Measurements from ENCODE around the gene FAM76A. TPM values are rescaled to one million over a fixed set of nuclear protein-coding genes. Genes with fewer than 3 reads are reported as not detected.

The FAM76A gene
- total and polyA plus RNA-seq, 9 donors = 6.0 to 20.3 (median 13.2) TPM

- Histone ChIP-seq H3K4me3 (no peak overlapping the region), H3K4me1 (ENCODE audit: insufficient read depth) (no peaks in the 10 kb centered on the region), H3K9me3 (no peaks in the 10 kb centered on the region), H3K36me3 (no peaks in the 10 kb centered on the region), H3K27ac (no peak overlapping the region), H3K27me3 (no peaks in the 10 kb centered on the region)
- intact Hi-C loops (cut with DNase I) = no loop called here
- no peak for TF ChIP-seq EP300 (IDR thresholded peaks at IDR 0.05)
- no peak for TF ChIP-seq CTCF (IDR thresholded peaks at IDR 0.05)
- no peak for TF ChIP-seq POLR2A (IDR thresholded peaks at IDR 0.05)
- 65 to 76% (median 67%) methylated on average over 1 of the region's 1 CpG for WGBS, 3 donors
- DNase-seq = peak in 2 of 5 donors; percentile 23 to 32
Measured at GRCh38 chr1:27755286-27755685, 29.5 kb downstream of the FAM76A start.

- Histone ChIP-seq H3K36me3 (no peaks in the 10 kb centered on the region), H3K4me1 (ENCODE audit: insufficient read depth) (no peaks in the 10 kb centered on the region), H3K27me3 (no peaks in the 10 kb centered on the region), H3K4me3 (no peak overlapping the region), H3K27ac (no peak overlapping the region), H3K9me3 (no peaks in the 10 kb centered on the region)
- WGBS, 3 donors = 61 to 74% (median 69%) methylated on average over 4 of the region's 4 CpGs
- no peak for DNase-seq
- TF ChIP-seq POLR2A (IDR thresholded peaks at IDR 0.05) = no peak
- TF ChIP-seq EP300 (IDR thresholded peaks at IDR 0.05) = no peak
- no peak for TF ChIP-seq CTCF (IDR thresholded peaks at IDR 0.05)
- intact Hi-C loops (cut with DNase I) = no loop called here
Measured at GRCh38 chr1:27755865-27756264, 30.1 kb downstream of the FAM76A start.

- H3K4me3 ChIP-seq = no peak overlapping the region
- TF ChIP-seq EP300 (IDR thresholded peaks at IDR 0.05) (no peak), CTCF (IDR thresholded peaks at IDR 0.05) (no peak), POLR2A (IDR thresholded peaks at IDR 0.05) (no peak)
- DNase-seq = no peak
- WGBS, 3 donors = 84 to 94% (median 84%) methylated on average over 2 of the region's 2 CpGs
- no peaks in the 10 kb centered on the region for H3K4me1 ChIP-seq (ENCODE audit: insufficient read depth)
- intact Hi-C loops (cut with DNase I) = no loop called here
- H3K36me3 ChIP-seq = no peaks in the 10 kb centered on the region
- H3K27me3 ChIP-seq = no peaks in the 10 kb centered on the region
- no peak overlapping the region for H3K27ac ChIP-seq
- H3K9me3 ChIP-seq = no peaks in the 10 kb centered on the region
Measured at GRCh38 chr1:27759236-27759635, 33.5 kb downstream of the FAM76A start.

- no peaks in the 10 kb centered on the region for H3K36me3 ChIP-seq
- no peak overlapping the region for H3K4me3 ChIP-seq
- intact Hi-C loops (cut with DNase I) = no loop called here
- H3K9me3 ChIP-seq = no peaks in the 10 kb centered on the region
- TF ChIP-seq EP300 (IDR thresholded peaks at IDR 0.05) = no peak
- TF ChIP-seq POLR2A (IDR thresholded peaks at IDR 0.05) = no peak
- TF ChIP-seq CTCF (IDR thresholded peaks at IDR 0.05) = no peak
- H3K27me3 ChIP-seq = no peaks in the 10 kb centered on the region
- H3K27ac ChIP-seq = no peak overlapping the region
- no peaks in the 10 kb centered on the region for H3K4me1 ChIP-seq (ENCODE audit: insufficient read depth)
- no peak for DNase-seq
- WGBS, 3 donors = 46 to 54% (median 49%) methylated on average over 3 of the region's 3 CpGs
Measured at GRCh38 chr1:27760426-27760825, 34.7 kb downstream of the FAM76A start.

GRCh38 chr1:27762033-27762432 is 36.3 kb downstream of the FAM76A start:
- Histone ChIP-seq H3K4me1 (ENCODE audit: insufficient read depth) (no peaks in the 10 kb centered on the region), H3K4me3 (no peak overlapping the region), H3K9me3 (no peaks in the 10 kb centered on the region), H3K36me3 (no peaks in the 10 kb centered on the region), H3K27ac (no peak overlapping the region), H3K27me3 (no peaks in the 10 kb centered on the region)
- TF ChIP-seq CTCF (IDR thresholded peaks at IDR 0.05) (no peak), POLR2A (IDR thresholded peaks at IDR 0.05) (no peak), EP300 (IDR thresholded peaks at IDR 0.05) (no peak)
- DNase-seq = no peak
- intact Hi-C loops (cut with DNase I) = no loop called here
- 87 to 93% (median 93%) methylated on average over 1 of the region's 1 CpG for WGBS, 3 donors

Measured in ovary (tissue), 9 donors.